GM18517 (cell line): ENCODE results near the gene CD9.
A peak's percentile ranks its signal among the peaks of the same experiment; 100 is the strongest.

ENCODE experiments used
- ATAC-seq: cut with Tn5 transposase; IDR thresholded peaks from one replicate; pipeline ENCODE4 v1.9.1; 2021; ENCODE audit warnings: mild to moderate bottlenecking, moderate library complexity; ENCODE audit not compliant: unreplicated experiment

Gene CD9

DNA sequence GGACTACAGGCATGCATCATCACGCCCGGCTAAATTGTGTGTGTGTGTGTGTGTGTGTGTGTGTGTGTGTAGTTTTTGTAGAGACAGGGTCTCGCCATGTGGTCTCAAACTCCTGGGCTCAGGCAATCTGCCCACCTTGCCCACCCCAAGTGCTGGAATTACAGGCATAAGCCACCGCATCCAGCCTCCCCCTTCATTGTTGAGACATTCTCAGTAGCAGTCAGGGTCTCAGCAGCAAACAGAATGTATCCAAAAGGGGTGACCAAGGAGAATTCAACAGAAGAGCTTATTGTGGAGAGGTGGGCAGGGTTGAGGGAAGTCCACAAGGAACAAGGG lies 73.0 kb downstream of the CD9 start:
- no peak for ATAC-seq

DNA sequence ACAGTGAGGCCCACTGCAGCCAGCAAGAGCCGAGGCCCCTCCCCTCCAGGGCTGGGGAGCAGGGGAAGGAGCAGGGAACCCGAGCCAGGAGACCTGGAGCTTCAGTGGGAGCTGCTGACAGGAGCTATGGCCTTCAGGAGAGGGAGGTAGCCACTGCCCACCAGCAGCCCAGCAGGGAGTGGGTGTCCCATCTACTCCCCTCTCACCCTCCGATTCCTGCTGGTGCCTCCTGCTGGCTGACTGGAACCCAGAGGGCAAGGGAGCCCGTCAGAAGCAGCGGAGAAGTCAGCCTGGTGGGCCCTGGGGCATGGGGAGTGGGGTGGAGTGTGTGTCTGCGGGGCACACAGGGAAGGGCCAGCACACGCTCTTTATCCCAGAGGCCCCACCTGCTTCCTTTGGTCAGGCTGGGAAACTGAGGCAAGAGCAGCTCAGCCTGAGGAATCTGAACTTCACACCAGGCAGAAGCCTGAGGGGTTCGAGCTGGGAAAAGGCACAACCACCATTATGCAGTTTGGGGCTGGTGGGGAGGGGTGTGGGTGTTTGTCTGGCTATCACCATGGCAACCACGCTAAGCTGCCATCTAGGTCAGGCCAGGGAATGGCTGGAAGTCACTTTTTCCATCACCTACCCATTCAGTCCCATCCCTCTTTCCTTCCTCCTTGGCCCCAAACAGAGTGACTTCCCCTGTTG lies 73.5 kb downstream of the CD9 start:
- ATAC-seq, result no peak

DNA sequence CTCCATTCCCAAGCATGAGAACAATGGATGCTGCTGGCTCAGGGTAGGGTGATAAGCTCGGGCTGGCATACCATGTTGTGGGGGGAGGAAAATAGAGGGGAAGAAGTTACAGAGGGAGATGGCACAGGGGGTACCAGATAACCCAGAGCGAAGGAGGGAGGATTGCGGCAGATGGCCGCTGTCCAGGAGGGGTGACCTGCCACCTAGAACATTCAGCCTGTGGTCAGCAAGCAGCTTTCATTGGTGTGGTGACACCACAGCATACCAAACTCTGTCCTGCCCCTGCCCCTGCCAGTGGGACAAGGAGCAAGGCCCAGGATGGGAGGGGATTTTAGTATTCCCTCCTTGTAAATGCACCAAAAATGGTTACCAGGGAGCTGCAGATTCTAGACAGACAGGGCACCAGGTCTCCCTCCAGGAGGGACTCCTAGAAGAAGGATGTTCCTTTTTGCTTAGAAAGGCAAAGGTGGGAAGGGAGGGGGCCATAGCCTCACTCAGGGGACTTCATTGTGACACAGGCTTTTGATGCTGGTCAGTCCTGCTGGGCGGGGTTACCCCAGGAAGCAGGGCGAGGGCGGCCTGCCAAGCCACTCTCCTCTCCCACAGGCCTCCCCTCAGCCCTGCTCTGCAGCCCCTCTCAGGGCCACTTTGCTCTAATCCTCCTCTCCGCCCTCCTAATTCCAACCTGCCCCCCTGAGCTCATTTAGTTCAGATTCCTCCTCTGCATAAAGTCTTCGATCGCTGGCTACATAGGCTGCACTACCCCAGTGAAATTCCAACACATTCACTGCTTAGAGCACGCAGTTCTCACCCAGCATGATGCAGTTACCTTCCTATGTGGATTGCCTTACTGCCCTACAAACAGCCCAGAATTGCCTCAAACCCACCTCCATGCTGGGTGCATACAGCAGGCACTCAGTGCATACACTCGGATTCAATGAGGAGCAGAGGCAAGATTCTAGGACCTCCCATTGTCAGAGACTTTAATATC lies 74.3 kb downstream of the CD9 start:
- no peak for ATAC-seq

- no peak for ATAC-seq
Measured at GRCh38 chr12:6275928-6276887, 76.0 kb downstream of the CD9 start.

DNA sequence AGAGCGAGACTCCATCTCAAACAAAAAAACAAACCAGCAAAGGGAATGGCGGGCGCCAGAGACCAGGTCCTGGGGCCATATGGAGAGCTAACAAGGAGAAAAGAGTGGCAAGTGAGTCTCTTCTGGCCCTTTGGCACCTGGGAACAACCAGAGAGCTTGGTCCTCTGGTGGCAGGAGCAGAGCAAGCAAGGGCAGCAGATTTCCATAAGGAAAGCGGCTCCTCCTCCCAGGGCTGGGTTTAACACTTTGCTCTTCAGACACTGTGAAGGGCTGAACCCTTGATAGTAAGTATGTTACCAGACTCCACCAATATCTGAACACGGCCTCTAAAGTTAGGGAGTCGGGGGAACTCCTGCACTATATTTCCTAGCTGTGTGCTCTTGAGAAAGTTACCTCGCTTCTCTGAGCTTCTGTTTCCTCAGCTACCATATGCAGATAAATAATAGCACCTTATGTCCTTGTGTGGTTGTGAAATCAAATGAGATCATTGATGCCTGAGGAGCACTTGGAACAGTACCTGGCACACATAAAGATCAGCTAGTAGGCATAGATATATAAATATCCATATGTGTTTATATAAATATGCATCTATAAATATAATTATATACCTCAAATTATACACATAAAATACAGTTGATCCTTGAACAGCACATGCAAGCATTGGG lies 76.9 kb downstream of the CD9 start:
- no peak for ATAC-seq

GRCh38 chr12:6277982-6278438 lies 77.8 kb downstream of the CD9 start:
- peak; percentile 35 for ATAC-seq

- peak; percentile 78 for ATAC-seq
Measured at GRCh38 chr12:6278439-6279255, 78.4 kb downstream of the CD9 start.

- no peak for ATAC-seq
Measured at GRCh38 chr12:6279256-6279628, 79.0 kb downstream of the CD9 start.

GRCh38 chr12:6279631-6280030 lies 79.4 kb downstream of the CD9 start:
- no peak for ATAC-seq

DNA sequence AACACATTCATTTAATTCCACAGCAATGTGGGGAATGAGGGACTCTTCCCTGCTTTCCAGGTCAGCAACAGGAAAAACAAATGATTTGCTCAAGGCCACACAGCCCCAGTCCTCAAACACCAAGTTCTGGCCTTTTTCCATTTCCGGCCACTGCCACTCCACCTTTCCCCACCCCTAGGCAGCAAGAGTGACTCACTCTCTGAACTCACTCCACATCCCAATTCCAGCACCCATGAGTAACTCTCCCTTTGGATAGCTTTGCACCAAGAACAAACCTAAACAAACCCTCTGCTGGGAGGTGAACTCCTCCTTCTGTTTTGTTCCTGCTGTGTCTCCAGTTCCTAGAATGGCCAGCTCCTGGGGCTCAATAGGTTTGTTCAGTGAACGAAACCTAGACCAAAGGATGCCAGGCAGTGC lies 79.9 kb downstream of the CD9 start:
- ATAC-seq, result no peak

- ATAC-seq, result no peak
Measured at GRCh38 chr12:6280672-6281071, 80.5 kb downstream of the CD9 start.

- no peak for ATAC-seq
Measured at GRCh38 chr12:6281081-6281809, 81.0 kb downstream of the CD9 start.

DNA sequence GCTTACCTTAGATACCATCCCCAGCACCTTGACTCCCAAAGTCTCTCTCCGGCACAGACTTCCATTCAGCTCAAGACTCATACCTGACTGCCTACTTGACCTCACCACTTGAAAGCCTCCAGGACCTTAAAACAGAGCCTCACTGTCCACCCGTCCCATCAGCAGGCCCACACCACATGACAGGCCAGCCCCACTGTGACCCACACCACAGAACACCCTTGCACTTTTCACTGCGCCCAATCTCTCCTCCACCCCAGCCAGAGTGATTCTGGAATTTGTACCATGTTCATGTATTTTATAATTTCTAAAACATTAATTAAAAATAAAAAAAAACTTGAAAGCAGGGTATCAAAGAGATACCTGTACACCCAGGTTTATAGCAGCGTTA lies 82.2 kb downstream of the CD9 start:
- ATAC-seq, result no peak

- ATAC-seq, result no peak
Measured at GRCh38 chr12:6284273-6284672, 84.1 kb downstream of the CD9 start.

GRCh38 chr12:6285063-6285477 lies 84.9 kb downstream of the CD9 start:
- ATAC-seq, result peak; percentile 52

DNA sequence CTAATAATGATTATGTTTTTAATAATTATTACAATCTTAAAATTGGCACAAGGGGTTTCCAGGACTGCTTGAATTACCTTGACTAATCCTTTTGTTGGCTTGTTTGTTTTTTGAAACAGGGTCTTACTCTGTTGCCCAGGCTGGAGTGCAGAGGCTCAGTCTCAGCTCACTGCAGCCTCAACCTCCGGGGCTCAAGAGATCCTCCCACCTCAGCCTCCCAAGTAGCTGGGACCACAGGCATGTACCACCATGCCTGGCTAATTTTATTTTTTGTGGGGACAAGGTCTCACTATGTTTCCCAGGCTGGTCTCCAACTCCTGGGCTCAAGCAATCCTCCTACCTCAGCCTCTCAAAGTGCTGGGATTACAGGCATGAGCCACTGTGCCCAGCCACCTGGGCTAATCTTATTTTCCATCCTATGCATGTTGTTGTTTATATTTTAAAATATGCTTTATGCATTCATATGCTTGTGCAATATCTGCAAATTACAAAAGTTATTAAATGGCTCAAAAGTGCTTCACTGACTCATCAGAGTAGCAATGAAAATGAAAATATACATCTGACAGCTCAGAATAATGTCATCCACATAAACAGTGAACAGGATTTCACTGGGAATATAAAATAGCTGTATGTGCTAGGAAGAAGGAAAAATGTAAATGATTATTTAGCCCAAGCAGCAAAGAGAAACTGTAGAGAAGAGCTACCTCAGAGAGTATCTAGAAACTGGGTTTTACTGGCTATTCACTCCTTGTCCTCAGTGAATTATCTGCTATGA lies 85.5 kb downstream of the CD9 start:
- ATAC-seq, result no peak
